Measurements from ENCODE around the gene SMIM36. TPM values are rescaled to one million over a fixed set of nuclear protein-coding genes. Genes with fewer than 3 reads are reported as not detected.

Gene SMIM36
- total RNA-seq, 2 donors from 2014 or later = not detected

- Histone ChIP-seq H3K4me1 (no peaks in the 10 kb centered on the region), H3K27me3 (no peaks in the 10 kb centered on the region), H3K4me3 (no peak overlapping the region), H3K36me3 (no peaks in the 10 kb centered on the region), H3K9me3 (no peaks in the 10 kb centered on the region), H3K27ac (no peak overlapping the region)
- no peak for DNase-seq (ENCODE audit: low spot score)
- TF ChIP-seq, protein P1, sequence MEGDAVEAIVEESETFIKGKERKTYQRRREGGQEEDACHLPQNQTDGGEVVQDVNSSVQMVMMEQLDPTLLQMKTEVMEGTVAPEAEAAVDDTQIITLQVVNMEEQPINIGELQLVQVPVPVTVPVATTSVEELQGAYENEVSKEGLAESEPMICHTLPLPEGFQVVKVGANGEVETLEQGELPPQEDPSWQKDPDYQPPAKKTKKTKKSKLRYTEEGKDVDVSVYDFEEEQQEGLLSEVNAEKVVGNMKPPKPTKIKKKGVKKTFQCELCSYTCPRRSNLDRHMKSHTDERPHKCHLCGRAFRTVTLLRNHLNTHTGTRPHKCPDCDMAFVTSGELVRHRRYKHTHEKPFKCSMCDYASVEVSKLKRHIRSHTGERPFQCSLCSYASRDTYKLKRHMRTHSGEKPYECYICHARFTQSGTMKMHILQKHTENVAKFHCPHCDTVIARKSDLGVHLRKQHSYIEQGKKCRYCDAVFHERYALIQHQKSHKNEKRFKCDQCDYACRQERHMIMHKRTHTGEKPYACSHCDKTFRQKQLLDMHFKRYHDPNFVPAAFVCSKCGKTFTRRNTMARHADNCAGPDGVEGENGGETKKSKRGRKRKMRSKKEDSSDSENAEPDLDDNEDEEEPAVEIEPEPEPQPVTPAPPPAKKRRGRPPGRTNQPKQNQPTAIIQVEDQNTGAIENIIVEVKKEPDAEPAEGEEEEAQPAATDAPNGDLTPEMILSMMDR (IDR thresholded peaks at IDR 0.05) = no peak
These were observed 26.7 kb downstream of the SMIM36 start for GRCh38 chr17:55484575-55484974.

DNA sequence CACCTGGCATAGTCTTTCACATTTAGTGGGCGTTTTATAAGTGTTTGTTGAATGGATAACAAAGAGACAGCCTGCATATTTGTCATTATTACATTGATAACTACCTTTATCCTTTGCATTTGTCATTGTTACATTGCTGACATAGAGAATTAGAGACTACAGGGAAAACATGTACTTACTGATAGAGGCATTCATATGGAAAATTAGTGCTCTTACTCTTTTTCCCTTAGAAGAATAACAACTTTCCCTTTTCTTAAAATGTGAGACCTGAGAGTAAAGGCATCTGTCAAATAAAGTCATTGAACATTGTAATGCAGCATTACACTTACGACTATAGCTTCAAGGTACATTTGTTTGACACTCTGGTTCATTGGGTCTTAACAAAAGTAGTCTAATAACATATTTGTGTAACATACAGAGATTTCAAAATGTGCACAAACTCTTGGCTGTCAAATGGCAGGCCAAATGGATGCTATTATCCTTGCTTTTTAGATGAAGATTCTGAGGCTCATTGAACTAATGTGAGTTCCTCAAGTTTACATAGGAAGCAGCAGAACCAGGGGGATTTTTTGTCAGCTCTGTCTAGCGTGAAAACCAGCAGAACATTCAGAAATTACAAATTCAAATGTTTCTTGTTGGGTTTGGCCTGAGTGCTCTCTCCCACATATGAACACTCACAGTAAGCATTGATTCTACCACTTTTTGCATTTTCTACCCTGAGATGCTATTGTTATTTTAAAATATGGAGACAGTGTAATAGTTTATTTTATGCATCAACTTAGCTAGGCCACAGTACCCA lies 28.5 kb downstream of the SMIM36 start:
- Histone ChIP-seq H3K4me3 (no peak overlapping the region), H3K36me3 (no peaks in the 10 kb centered on the region), H3K4me1 (no peaks in the 10 kb centered on the region), H3K9me3 (no peaks in the 10 kb centered on the region), H3K27ac (no peak overlapping the region), H3K27me3 (no peaks in the 10 kb centered on the region)
- TF ChIP-seq, protein P1 (IDR thresholded peaks at IDR 0.05) = no peak
- DNase-seq (ENCODE audit: low spot score) = no peak

- no peak for DNase-seq (ENCODE audit: low spot score)
- Histone ChIP-seq H3K9me3 (no peaks in the 10 kb centered on the region), H3K27me3 (no peaks in the 10 kb centered on the region), H3K4me1 (no peaks in the 10 kb centered on the region), H3K27ac (no peak overlapping the region), H3K4me3 (no peak overlapping the region), H3K36me3 (no peaks in the 10 kb centered on the region)
- TF ChIP-seq, protein P1 (IDR thresholded peaks at IDR 0.05) = no peak
These were observed 30.5 kb downstream of the SMIM36 start for GRCh38 chr17:55480631-55481315.

DNA sequence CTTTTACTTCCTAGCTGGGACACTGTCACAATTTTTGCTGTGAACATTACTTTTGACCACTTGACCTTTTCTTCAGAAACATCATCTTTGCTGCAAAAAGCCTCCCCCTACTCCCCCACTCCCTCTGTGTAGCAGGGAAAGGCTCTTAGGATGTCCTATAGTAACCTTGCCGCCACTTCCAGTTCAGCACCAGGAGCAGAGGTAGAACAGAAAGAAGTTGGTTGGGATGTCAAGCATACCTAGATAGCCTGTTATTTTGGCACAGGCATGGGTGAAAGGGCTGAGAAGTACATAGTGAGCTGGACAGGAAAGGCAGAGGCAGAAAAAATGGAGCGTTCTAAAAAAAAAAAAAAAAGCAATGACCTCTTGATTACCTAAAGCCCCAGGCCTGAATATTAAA lies 31.3 kb downstream of the SMIM36 start:
- TF ChIP-seq, protein P1 (IDR thresholded peaks at IDR 0.05) = no peak
- H3K27ac ChIP-seq = no peak overlapping the region
- H3K36me3 ChIP-seq = no peaks in the 10 kb centered on the region
- H3K9me3 ChIP-seq = no peaks in the 10 kb centered on the region
- no peak overlapping the region for H3K4me3 ChIP-seq
- no peaks in the 10 kb centered on the region for H3K27me3 ChIP-seq
- H3K4me1 ChIP-seq = no peaks in the 10 kb centered on the region
- no peak for DNase-seq (ENCODE audit: low spot score)

GRCh38 chr17:55478971-55479370 lies 32.3 kb downstream of the SMIM36 start:
- TF ChIP-seq, protein P1 (IDR thresholded peaks at IDR 0.05) = no peak
- H3K36me3 ChIP-seq = no peaks in the 10 kb centered on the region
- H3K27me3 ChIP-seq = no peaks in the 10 kb centered on the region
- no peak for DNase-seq (ENCODE audit: low spot score)
- H3K27ac ChIP-seq = no peak overlapping the region
- no peak overlapping the region for H3K4me3 ChIP-seq
- H3K4me1 ChIP-seq = no peaks in the 10 kb centered on the region
- no peaks in the 10 kb centered on the region for H3K9me3 ChIP-seq
